Right lobe of liver (tissue), 6 donors: Measurements from ENCODE around the gene CHST13. TPM values are rescaled to one million over a fixed set of nuclear protein-coding genes. Genes with fewer than 3 reads are reported as not detected.

ENCODE experiments used
- ATAC-seq, 4 donors: fragments of 200-7000 bp; cut with Tn5 transposase; one replicate each; pipeline ENCODE4 v1.9.1; 2020; ENCODE audit warnings: mild to moderate bottlenecking in 4 of 4, moderate library complexity in 4 of 4
- DNase-seq, 3 donors: peaks; one replicate each; pipeline ENCODE4 v3.0.0-alpha.2; 2020
- H3K27ac ChIP-seq, 3 donors: fragments of 200-600 bp; one replicate each; pipeline ENCODE4 v1.8.0; 2022
- H3K27me3 ChIP-seq, 2 donors: fragments of 200-600 bp; one replicate each; pipeline ENCODE4 v1.8.0; 2022
- H3K36me3 ChIP-seq, 4 donors: fragments of 200-600 bp; sonication (generic) in 1 of 4; one replicate each; pipeline versions ENCODE4 v1.5.1 to v1.8.0; 2017 to 2022; ENCODE audit warnings: control low read depth in 1 of 4
- H3K4me1 ChIP-seq, 4 donors: fragments of 200-600 bp; sonication (generic) in 1 of 4; one replicate each; pipeline versions ENCODE4 v1.5.1 to v1.8.0; 2017 to 2022; ENCODE audit warnings: control low read depth in 1 of 4
- H3K4me3 ChIP-seq, 3 donors: fragments of 200-600 bp; one replicate each; pipeline ENCODE4 v1.8.0; 2022
- H3K9me3 ChIP-seq, 4 donors: fragments of 200-600 bp; sonication (generic) in 1 of 4; one replicate each; pipeline versions ENCODE4 v1.5.1 to v1.8.0; 2017 to 2022; ENCODE audit warnings: control low read depth in 1 of 4
- CTCF ChIP-seq, 4 donors: fragments of 200-600 bp in 3 of 4; fragments of 450-650 bp in 1 of 4; IDR thresholded peaks; one replicate each; pipeline versions ENCODE4 v1.5.1 to v1.8.0; 2016 to 2022; ENCODE audit warnings: antibody characterized with exemption in 4 of 4, mild to moderate bottlenecking in 2 of 4
- POLR2A ChIP-seq: fragments of 450-650 bp; IDR thresholded peaks from one replicate; pipeline ENCODE4 v1.6.1; 2017; ENCODE audit warnings: antibody characterized with exemption, mild to moderate bottlenecking
- WGBS: methylation state at CpG from one replicate; pipeline ENCODE4 v1.1.6; 2018; ENCODE audit warnings: low coverage, low lambda C conversion rate; ENCODE audit not compliant: insufficient coverage; ENCODE audit errors: missing lambda C conversion rate; 5-methylcytosine and 5-hydroxymethylcytosine counted together
- intact Hi-C, 2 donors: fragments of 100-400 bp; cut with DNase I; formaldehyde crosslinking; loops; one replicate each; pipeline versions ENCODE4 v1.11.2 to v1.14.1; 2022
- total RNA-seq, 6 experiments: library from RNA; depleted of rRNA in 2 of 6; stranded (reverse); fragments of >200 nt in 2 of 6; fragmentation: NEBNext Ultra II Directional in 3 of 6; extraction: Animal tissue kit (Norgen Biotek cat#: 25700) in 3 of 6; gene quantifications; one replicate each; pipeline versions ENCODE4 v1.1.0 to v1.2.4, GENCODE V29; 2016 to 2023
- donor health status: DM: no; HTN: yes; CAD: no.
- donor health status: DM: no; HTN: no; CAD: no.
- donor health status: DM: no; HTN: no; CAD: no.
- donor health status: DM: no; HTN: yes; CAD: no.
- donor health status: DM: no; HTN: yes; CAD: no.

CHST13 gene
- total RNA-seq, 6 experiments from 2014 or later = 23.5 to 48.9 (median 28.2) TPM

GRCh38 chr3:126476166-126477060 lies 47.5 kb upstream of the CHST13 start:
- Histone ChIP-seq H3K4me3 (peak overlapping the region; percentile 59 to 73 (median 71)), H3K9me3 (no peaks in the 10 kb centered on the region), H3K27me3 (no peaks in the 10 kb centered on the region), H3K27ac (peak overlapping the region; percentile 80 to 88 (median 80)), H3K4me1 (peaks cover 0 to 34% (median 13%) of the 10 kb centered on the region in 4 donors), H3K36me3 (peaks cover 0 to 4% (median 2%) of the 10 kb centered on the region in 4 donors)
- peak in 2 of 3 donors; percentile 29 to 82 for DNase-seq
- peak; percentile 43 to 70 (median 56) for ATAC-seq
- 55% methylated on average over 15 of the region's 66 CpGs for WGBS
- intact Hi-C loops = no loop called here
- no peak for TF ChIP-seq POLR2A
- TF ChIP-seq CTCF (IDR thresholded peaks at IDR 0.05) = no peak

DNA sequence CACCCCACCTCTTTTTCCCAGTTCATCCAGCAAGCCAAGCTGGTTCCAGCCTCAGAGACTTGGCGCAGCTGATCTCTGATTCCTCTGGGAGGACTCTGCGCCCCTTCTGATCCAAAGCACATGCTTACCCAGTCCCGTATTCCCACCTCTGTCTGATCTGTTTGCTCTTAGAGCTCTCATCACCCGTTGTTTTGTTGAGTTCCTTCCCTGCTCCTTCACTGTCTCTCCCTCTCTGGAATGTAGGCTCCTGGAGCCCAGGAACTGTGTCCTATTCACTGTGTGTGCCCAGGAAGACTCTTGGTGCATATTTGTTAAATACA lies 46.9 kb upstream of the CHST13 start:
- Histone ChIP-seq H3K9me3 (no peaks in the 10 kb centered on the region), H3K36me3 (no peaks in the 10 kb centered on the region), H3K27me3 (no peaks in the 10 kb centered on the region), H3K4me3 (no peak overlapping the region), H3K27ac (no peak overlapping the region), H3K4me1 (peaks cover 0 to 35% (median 14%) of the 10 kb centered on the region in 4 donors)
- WGBS = 56% methylated on average over 3 of the region's 4 CpGs
- ATAC-seq (no peak), DNase-seq (peak in 1 of 3 donors; percentile 46)
- intact Hi-C loops = no loop called here
- TF ChIP-seq CTCF (IDR thresholded peaks at IDR 0.05) (no peak), POLR2A (no peak)

GRCh38 chr3:126478581-126479310 lies 45.2 kb upstream of the CHST13 start:
- peaks cover 0 to 25% (median 7%) of the 10 kb centered on the region in 4 donors for H3K4me1 ChIP-seq
- DNase-seq (peak in 2 of 3 donors; percentile 17 to 26), ATAC-seq (no peak)
- H3K27me3 ChIP-seq = no peaks in the 10 kb centered on the region
- intact Hi-C loops = no loop called here
- 85% methylated on average over 4 of the region's 14 CpGs for WGBS
- TF ChIP-seq POLR2A (no peak), CTCF (IDR thresholded peaks at IDR 0.05) (no peak)
- no peaks in the 10 kb centered on the region for H3K9me3 ChIP-seq
- H3K4me3 ChIP-seq = no peak overlapping the region
- H3K27ac ChIP-seq = no peak overlapping the region
- no peaks in the 10 kb centered on the region for H3K36me3 ChIP-seq

- TF ChIP-seq POLR2A (no peak), CTCF (IDR thresholded peaks at IDR 0.05) (no peak)
- DNase-seq (no peak), ATAC-seq (no peak)
- no peak overlapping the region for H3K27ac ChIP-seq
- H3K27me3 ChIP-seq = no peaks in the 10 kb centered on the region
- H3K4me1 ChIP-seq = peaks cover 0 to 19% (median 4%) of the 10 kb centered on the region in 4 donors
- 83% methylated on average over 1 of the region's 1 CpG for WGBS
- intact Hi-C loops = no loop called here
- H3K36me3 ChIP-seq = no peaks in the 10 kb centered on the region
- H3K4me3 ChIP-seq = no peak overlapping the region
- no peaks in the 10 kb centered on the region for H3K9me3 ChIP-seq
These were observed 44.3 kb upstream of the CHST13 start for GRCh38 chr3:126479642-126480041.
